ENCODE results near the gene KDELR3.
A peak's percentile ranks its signal among the peaks of the same experiment; 100 is the strongest.

Gene KDELR3

DNA sequence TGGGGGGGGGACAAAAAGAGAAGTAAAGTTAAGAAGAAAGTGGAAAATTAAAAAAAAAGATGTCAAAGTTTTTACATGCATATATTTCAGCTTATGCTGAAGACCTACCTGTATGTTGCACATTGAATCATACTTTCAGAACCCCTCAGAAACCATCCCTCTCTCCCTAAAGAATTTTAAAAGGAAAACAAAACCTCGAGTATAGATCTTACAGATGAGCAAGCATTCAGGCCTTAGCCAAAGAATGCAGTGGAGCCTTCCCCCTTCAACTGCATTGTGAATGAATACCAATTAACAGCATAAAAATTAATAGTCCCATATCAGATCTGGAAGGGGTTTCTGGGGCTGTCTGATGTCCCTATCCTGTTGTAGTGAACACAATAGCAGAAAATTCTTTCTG is 16.3 kb downstream of the KDELR3 start:
- DNase-seq, result no peak

- DNase-seq, result no peak
These were observed 17.9 kb downstream of the KDELR3 start for GRCh38 chr22:38485783-38486182.

DNA sequence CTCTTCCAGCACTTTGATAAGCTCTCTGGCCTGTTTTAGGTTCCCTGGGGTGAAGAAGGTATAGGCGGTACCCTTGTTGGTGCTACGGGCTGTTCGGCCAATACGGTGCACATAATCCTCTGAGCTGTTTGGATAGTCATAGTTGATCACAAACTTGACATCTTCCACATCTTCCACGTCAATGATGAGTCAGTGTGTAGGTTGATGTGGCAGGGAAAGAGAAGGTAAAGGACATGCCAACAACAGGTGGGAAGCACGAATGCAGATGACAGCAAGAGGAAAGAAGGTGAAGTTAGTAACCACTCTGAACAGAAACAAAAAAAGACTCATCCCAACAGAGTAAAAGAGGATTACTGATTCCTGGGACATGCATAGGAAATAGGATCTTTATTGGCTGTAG is 20.1 kb downstream of the KDELR3 start:
- no peak for DNase-seq

- no peak for DNase-seq
These were observed 21.2 kb downstream of the KDELR3 start for GRCh38 chr22:38489142-38489541.

- DNase-seq, result no peak
These were observed 21.8 kb downstream of the KDELR3 start for GRCh38 chr22:38489561-38490145.

DNA sequence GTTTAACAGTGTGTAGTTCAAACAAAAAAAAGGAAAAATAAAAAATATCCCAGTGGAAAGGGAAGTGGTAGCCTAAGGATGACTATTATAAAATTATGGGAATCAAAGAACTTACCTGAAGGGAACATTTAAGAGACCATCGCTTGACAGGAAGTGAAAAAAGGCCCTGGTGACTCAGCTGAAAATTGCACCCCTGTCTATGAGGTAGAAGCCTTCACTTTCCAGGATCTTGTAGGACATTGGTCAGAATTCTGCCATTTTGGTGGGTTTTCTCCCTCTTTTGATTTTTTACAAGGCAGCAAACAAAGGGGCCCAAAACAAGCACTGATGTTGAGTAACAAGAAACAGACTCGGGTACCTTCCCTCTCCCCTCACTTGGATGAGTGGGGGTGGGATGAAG is 22.6 kb downstream of the KDELR3 start:
- DNase-seq, result no peak

- DNase-seq, result no peak
These were observed 23.0 kb downstream of the KDELR3 start for GRCh38 chr22:38490915-38491314.

- DNase-seq, result no peak
These were observed 23.9 kb downstream of the KDELR3 start for GRCh38 chr22:38491707-38492348.

- no peak for DNase-seq
These were observed 26.6 kb downstream of the KDELR3 start for GRCh38 chr22:38494498-38494897.

- DNase-seq, result no peak
These were observed 27.0 kb downstream of the KDELR3 start for GRCh38 chr22:38494939-38495338.

GRCh38 chr22:38497869-38498268 is 30.0 kb downstream of the KDELR3 start:
- DNase-seq, result no peak

DNA sequence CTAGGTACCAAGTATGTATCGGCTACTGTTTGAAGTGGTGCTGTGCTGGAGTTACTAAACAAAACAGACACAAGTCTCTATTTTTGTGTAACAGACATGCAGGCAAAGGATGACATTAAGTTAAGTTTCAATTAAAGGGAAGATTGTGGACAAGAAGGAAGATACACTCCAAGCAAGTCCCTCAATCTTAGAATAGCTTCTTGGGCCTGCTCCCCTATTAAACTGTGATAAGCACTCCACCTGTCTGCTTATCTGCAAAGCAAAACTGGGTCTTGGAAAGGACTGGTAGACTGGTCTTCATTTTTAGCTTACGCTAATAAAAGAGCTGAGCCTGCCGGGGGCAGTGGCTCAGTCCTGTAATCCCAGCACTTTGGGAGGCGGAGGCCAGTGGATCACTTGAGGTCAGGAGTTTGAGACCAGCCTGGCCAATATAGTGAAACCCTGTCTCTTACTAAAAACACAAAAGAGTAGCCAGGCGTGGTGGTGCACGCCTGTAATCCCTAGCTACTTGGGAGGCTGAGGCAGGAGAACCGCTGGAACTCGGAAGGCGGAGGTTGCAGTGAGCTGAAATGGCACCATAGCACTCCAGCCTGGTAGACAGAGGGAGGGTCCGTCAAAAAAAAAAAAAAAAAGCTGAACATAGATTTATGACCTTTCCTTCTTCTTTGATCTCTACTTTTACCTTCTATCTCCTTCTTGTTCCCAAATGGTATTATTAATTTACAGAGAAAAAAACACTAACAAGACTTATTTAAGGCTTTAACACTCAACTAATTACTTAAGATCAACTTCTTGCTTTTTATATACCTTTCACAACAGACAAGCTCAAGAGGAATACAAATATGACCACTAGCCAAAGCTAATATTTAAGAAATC is 34.1 kb downstream of the KDELR3 start:
- no peak for DNase-seq

DNA sequence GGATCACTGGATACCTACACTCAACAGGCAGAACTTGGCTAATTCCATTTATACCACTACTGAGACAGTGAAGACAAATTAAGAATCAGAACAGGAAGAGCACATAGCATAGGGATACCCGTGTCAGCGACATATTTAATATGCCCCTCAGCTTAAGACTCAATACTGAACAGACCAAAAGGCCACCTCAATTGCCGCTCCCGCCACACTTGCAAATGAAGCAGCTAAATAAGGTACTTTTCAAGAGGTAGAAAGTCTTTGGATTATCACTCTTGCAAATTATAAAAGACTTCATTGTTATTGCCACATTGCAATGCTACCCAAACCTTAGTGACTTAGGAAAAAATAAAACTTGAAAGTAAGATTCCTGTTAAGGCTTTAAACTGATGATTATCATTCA is 35.1 kb downstream of the KDELR3 start:
- DNase-seq, result no peak

DNA sequence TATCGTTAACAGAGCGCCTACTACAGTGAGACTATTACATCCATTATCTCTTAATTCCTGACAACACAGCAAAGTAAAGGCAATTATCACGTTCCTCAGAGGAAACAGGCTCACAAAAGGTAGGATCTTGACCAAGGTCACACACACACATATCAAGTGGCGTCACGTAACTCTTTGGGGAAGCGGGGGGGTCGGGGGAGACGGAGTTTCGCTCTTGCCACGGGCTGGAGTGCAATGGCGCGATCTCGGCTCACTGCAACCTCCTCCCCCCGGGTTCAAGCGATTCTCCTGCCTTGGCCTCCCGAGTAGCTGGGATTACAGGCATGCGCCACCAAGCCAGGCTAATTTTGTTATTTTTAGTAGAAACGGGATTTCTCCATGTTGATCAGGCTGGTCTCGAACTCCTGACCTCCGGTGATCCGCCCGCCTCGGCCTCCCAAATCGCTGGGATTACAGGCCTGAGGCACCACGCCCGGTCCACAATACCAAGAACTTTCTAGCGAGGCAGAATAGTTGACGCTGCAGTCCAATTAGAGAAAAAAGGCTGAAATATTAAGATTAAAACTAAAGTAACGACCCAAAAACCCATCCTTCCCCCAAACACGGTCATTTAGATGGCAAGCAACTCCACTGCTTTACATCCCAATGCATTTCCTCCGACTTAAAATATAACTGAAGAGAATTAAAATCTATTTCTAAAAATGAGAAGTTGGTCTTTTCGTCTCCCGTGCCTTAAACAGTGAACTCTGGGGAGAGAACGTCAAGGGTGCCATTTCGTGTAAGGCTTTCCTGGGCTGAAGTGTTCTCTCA is 37.0 kb downstream of the KDELR3 start:
- DNase-seq, result no peak

DNA sequence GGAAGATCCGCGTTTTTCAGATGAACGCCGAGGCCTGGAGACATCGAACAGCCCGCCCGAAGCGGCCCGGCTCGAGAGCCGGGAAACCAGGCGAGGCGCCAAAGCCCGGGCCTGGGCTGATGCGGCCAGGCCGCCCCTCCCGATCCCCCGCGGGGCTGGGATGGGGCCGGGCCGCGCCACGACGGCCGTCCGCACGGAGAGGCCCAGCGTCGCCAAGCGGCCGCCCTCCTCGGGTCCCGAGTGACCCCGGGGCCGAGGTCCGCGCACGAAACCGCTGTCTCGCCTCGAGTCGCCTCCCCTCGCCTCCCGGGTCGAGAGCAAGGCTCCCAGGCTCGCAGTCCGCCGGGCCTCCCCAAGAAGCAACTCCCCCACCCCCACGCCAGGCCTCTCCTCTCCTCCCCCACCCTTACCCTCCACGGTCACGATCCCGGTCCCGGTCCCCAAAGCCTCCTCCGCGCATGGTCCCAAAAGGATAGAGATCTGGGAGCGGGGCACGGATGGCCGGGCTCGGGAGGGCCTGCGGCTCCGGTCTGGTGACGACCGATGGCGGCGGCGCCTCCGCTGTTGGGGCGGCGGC is 37.7 kb downstream of the KDELR3 start:
- no peak for DNase-seq

DNA sequence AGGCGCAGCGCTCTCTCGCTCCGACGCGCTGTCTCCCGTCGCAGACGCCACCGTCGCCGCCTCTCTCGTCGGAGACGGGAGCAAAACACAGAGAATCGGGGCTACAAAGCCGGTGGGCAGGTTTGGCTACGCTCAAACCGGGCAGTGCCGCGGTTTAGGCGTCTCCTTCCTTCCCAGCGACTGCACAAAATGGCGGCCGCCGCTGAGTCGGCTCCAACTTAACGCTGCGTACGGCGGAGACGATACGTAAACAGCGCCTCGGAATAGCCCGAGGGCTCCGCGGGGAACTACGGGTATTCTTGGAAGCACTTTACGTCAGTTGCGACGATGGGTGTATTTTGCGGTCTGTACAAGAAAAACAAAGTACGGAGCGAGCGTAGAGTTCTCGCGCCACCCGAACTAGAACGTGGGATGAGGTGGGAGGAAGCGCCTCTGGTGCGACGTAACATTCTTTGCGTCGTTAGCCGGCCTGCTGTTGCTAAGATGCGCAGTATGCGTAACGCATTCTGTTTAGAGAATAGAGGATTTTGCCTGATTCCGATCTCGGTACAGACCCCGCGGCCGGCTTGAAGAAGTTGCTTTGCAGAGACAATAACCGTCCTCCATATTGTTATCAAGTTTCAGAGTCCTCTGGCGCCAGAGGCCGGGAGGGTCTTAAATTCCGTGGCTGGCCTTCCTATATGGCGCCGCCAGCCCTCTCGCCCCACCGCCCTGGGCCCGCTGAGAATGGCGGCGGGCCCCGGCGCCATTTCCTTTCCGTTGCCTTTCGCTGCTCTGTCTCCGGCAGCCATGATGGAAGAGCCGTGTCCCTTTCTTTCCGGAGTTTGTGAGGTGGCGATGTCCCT is 38.4 kb downstream of the KDELR3 start, which contains the start of gene DDX17:
TSS of gene DDX17 (minus strand) at position 194 of the 845 bp plus-strand sequence.
- peak; percentile 92 for DNase-seq

DNA sequence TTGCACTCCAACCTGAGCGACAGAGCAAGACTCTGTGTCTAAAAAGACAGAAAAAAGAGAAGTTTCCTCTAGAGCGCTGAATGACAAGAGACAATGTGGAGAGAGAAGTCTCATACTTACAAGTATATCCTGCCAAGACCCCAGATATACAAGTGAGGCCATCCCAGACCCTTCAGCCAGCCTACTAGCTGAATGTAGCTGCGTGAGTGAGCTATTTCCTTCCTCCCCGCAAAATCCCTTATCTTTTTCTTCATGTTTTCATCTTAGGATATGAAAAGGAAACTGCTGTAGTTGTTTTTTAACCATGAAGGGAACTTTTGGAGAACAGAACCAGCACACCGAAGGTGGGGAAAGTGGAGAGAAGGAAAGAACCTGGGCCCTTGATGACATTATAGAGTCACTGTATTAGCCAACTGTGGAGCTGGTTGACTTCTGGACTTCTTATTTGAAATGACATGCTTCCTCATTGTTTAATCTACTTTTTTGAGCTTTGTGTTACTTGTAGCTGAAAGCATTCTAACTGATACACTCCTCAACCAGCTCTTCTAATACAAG is 42.6 kb downstream of the KDELR3 start:
- peak; percentile 57 for DNase-seq

GRCh38 chr22:38513063-38513462 is 45.2 kb downstream of the KDELR3 start:
- DNase-seq, result peak; percentile 19

DNA sequence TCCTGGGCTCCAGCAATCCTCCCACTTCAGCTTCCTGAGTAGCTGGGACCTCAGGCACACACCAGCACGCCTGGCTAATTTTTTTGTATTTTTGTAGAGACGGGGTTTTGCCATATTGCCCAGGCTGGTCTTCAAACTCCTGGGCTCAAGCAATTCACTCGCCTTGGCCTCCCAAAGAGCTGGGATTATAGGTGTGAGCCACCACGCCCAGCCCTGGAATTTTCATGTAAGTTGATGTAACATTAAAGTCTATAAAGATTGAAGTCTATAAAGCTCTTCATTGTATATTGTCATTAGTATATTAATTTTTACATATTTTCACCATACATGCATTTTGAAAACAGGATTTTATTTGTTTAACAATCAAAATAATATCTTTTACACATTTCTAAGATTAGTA is 50.7 kb downstream of the KDELR3 start:
- DNase-seq, result no peak

GRCh38 chr22:38519453-38520250 is 51.8 kb downstream of the KDELR3 start:
- no peak for DNase-seq

DNA sequence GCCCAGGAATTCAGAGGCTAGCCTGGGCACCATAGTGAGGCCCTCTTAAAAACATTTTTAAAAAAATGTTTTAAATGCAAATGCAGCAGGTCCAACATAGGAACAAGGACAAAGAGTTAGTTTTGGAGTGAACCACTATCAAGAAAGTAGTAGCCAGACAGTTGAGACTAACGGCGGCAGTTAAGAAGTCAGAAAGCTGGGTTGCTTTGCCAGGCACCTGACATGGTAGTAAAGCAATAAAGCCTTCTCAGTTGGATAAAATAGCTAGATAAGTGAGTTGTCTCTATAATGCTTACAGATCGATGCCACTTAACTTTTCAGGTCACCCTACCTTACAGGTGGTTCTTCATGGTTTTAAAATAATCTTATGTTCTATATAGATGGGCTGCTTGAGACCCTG is 55.1 kb downstream of the KDELR3 start:
- no peak for DNase-seq
